Measurements from ENCODE around the gene JAG2. TPM values are rescaled to one million over a fixed set of nuclear protein-coding genes. Genes with fewer than 3 reads are reported as not detected.

JAG2 gene
- total and polyA plus RNA-seq, 12 donors: 0.83 to 16.2 (median 4.0) TPM

GRCh38 chr14:105200074-105200473, 31.5 kb upstream of the JAG2 start:
- no peak for DNase-seq
- Histone ChIP-seq H3K4me1 (replicated peaks in 1 of 2) (peaks cover 13 to 27% of the 10 kb centered on the region in 2 donors), H3K4me3 (no peak overlapping the region), H3K36me3 (replicated peaks in 1 of 2) (no peaks in the 10 kb centered on the region), H3K9me3 (replicated peaks in 1 of 3) (no peaks in the 10 kb centered on the region), H3K27ac (no peak overlapping the region), H3K27me3 (peaks cover 35% of the 10 kb centered on the region)
- intact Hi-C loops (cut with DNase I): loop anchor here (5.0 kb wide), 2 partner anchors 82 to 147 kb away; no protein-coding TSS in a partner anchor
- 60 to 72% (median 67%) methylated on average over 1 to 10 of the region's 10 CpGs for WGBS, 4 donors
- TF ChIP-seq POLR2A (IDR thresholded peaks at IDR 0.05) (no peak), CTCF (IDR thresholded peaks at IDR 0.05) (no peak)

GRCh38 chr14:105199093-105199492, 30.5 kb upstream of the JAG2 start:
- 42 to 52% (median 49%) methylated on average over 14 to 18 of the region's 18 CpGs for WGBS, 4 donors
- H3K4me1 ChIP-seq (replicated peaks in 1 of 2): peaks cover 8 to 17% of the 10 kb centered on the region in 2 donors
- TF ChIP-seq POLR2A (IDR thresholded peaks at IDR 0.05) (no peak), CTCF (IDR thresholded peaks at IDR 0.05) (no peak)
- no peaks in the 10 kb centered on the region for H3K9me3 ChIP-seq (replicated peaks in 1 of 3)
- no peaks in the 10 kb centered on the region for H3K36me3 ChIP-seq (replicated peaks in 1 of 2)
- intact Hi-C loops (cut with DNase I): no loop called here
- no peak overlapping the region for H3K4me3 ChIP-seq
- peaks cover 38% of the 10 kb centered on the region for H3K27me3 ChIP-seq
- H3K27ac ChIP-seq: peak overlapping the region in 1 of 5 donors; percentile 49
- peak in 2 of 7 donors; percentile 46 to 47 for DNase-seq

- Histone ChIP-seq H3K4me3 (no peak overlapping the region), H3K9me3 (replicated peaks in 1 of 3) (no peaks in the 10 kb centered on the region), H3K27me3 (peaks cover 40% of the 10 kb centered on the region), H3K27ac (peak overlapping the region in 1 of 5 donors; percentile 49), H3K4me1 (replicated peaks in 1 of 2) (peaks cover 8 to 16% of the 10 kb centered on the region in 2 donors), H3K36me3 (replicated peaks in 1 of 2) (no peaks in the 10 kb centered on the region)
- WGBS, 4 donors: 65 to 93% (median 81%) methylated on average over 4 of the region's 4 CpGs; no CpG with 5 or more reads in 1 of the 4 donors
- intact Hi-C loops (cut with DNase I): no loop called here
- no peak for DNase-seq
- TF ChIP-seq CTCF (IDR thresholded peaks at IDR 0.05) (no peak), POLR2A (IDR thresholded peaks at IDR 0.05) (no peak)
Measured at GRCh38 chr14:105198588-105198987, 30.0 kb upstream of the JAG2 start.

- intact Hi-C loops (cut with DNase I): no loop called here
- Histone ChIP-seq H3K4me3 (no peak overlapping the region), H3K27ac (peak overlapping the region in 2 of 5 donors; percentile 49 to 76), H3K27me3 (peaks cover 49% of the 10 kb centered on the region), H3K9me3 (replicated peaks in 1 of 3) (no peaks in the 10 kb centered on the region), H3K36me3 (replicated peaks in 1 of 2) (no peaks in the 10 kb centered on the region), H3K4me1 (replicated peaks in 1 of 2) (peaks cover 8 to 16% of the 10 kb centered on the region in 2 donors)
- WGBS, 4 donors: 0 to 32% (median 10%) methylated on average over 1 to 15 of the region's 15 CpGs
- TF ChIP-seq POLR2A (IDR thresholded peaks at IDR 0.05) (no peak), CTCF (IDR thresholded peaks at IDR 0.05) (no peak)
- peak in 4 of 7 donors; percentile 45 to 76 (median 50) for DNase-seq
Measured at GRCh38 chr14:105197211-105197641, 28.6 kb upstream of the JAG2 start.
